HEK293 (cell line): ENCODE results near the gene DNAJB4.
"Not testable (repeated sequence)": the region's sequence is repeated elsewhere in the genome, so short reads cannot be mapped to it uniquely, and the experiment has no call there.

ENCODE experiments used
- ZBTB8A ChIP-seq: fragments of 450-650 bp; formaldehyde crosslinking; IDR thresholded peaks from 2 replicates; pipeline ENCODE4 v1.5.1; 2016; ENCODE audit warnings: missing biosample characterization, missing genetic modification characterization
- ZNF19 ChIP-seq: fragments of 450-650 bp; formaldehyde crosslinking; IDR thresholded peaks from 2 replicates; pipeline ENCODE4; 2016; ENCODE audit warnings: missing biosample characterization, missing genetic modification characterization, low read depth
- ZNF792 ChIP-seq: fragments of 450-650 bp; formaldehyde crosslinking; IDR thresholded peaks from 2 replicates; pipeline ENCODE4 v1.5.1; 2016; ENCODE audit warnings: missing biosample characterization, missing genetic modification characterization
- TF ChIP-seq, protein P1 (sequence below): fragments of 450-650 bp; formaldehyde crosslinking; IDR thresholded peaks from 2 replicates; pipeline ENCODE4 v1.5.1; 2016; ENCODE audit warnings: missing biosample characterization, missing genetic modification characterization
- TF ChIP-seq, protein P2 (sequence below): fragments of 450-650 bp; IDR thresholded peaks from 2 replicates; pipeline ENCODE4 v1.5.1; 2018; ENCODE audit warnings: missing biosample characterization, missing genetic modification characterization
- TF ChIP-seq, protein P3 (sequence below): fragments of 450-650 bp; formaldehyde crosslinking; IDR thresholded peaks from 2 replicates; pipeline ENCODE4 v1.5.1; 2016; ENCODE audit warnings: missing biosample characterization, missing genetic modification characterization
- TF ChIP-seq, protein P4 (sequence below): fragments of 450-650 bp; formaldehyde crosslinking; IDR thresholded peaks from 2 replicates; pipeline ENCODE4 v1.5.1; 2016; ENCODE audit warnings: missing biosample characterization, missing genetic modification characterization

DNA sequence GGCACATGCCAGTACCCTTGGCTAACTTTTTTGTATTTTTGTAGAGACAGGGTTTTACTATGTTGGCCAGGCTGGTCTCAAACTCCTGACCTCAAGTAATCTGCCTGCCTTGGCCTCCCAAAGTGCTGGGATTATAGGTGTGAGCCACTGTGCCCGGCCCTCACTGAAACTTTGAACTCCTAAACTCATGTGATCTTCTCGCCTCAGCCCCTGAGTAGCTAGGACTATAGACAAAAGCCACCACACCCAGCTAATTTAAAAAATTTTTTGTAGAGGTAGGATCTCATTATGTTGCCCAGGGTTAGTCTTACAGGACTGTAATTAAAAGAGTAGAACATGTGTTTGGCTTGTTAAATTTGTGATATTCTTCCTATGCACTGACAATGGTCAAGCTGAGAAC, 60.1 kb downstream of the DNAJB4 start:
- not testable (repeated sequence) for TF ChIP-seq ZBTB8A (tag by site-specific recombination); ZNF792 (tag by site-specific recombination); ZNF19
- TF ChIP-seq, protein P1, sequence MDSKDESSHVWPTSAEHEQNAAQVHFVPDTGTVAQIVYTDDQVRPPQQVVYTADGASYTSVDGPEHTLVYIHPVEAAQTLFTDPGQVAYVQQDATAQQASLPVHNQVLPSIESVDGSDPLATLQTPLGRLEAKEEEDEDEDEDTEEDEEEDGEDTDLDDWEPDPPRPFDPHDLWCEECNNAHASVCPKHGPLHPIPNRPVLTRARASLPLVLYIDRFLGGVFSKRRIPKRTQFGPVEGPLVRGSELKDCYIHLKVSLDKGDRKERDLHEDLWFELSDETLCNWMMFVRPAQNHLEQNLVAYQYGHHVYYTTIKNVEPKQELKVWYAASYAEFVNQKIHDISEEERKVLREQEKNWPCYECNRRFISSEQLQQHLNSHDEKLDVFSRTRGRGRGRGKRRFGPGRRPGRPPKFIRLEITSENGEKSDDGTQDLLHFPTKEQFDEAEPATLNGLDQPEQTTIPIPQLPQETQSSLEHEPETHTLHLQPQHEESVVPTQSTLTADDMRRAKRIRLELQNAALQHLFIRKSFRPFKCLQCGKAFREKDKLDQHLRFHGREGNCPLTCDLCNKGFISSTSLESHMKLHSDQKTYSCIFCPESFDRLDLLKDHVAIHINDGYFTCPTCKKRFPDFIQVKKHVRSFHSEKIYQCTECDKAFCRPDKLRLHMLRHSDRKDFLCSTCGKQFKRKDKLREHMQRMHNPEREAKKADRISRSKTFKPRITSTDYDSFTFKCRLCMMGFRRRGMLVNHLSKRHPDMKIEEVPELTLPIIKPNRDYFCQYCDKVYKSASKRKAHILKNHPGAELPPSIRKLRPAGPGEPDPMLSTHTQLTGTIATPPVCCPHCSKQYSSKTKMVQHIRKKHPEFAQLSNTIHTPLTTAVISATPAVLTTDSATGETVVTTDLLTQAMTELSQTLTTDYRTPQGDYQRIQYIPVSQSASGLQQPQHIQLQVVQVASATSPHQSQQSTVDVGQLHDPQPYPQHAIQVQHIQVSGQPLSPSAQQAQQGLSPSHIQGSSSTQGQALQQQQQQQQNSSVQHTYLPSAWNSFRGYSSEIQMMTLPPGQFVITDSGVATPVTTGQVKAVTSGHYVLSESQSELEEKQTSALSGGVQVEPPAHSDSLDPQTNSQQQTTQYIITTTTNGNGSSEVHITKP (tag by site-specific recombination) = not testable (repeated sequence)
- TF ChIP-seq, protein P2, sequence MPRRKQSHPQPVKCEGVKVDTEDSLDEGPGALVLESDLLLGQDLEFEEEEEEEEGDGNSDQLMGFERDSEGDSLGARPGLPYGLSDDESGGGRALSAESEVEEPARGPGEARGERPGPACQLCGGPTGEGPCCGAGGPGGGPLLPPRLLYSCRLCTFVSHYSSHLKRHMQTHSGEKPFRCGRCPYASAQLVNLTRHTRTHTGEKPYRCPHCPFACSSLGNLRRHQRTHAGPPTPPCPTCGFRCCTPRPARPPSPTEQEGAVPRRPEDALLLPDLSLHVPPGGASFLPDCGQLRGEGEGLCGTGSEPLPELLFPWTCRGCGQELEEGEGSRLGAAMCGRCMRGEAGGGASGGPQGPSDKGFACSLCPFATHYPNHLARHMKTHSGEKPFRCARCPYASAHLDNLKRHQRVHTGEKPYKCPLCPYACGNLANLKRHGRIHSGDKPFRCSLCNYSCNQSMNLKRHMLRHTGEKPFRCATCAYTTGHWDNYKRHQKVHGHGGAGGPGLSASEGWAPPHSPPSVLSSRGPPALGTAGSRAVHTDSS (tag by site-specific recombination) = not testable (repeated sequence)
- TF ChIP-seq, protein P3, sequence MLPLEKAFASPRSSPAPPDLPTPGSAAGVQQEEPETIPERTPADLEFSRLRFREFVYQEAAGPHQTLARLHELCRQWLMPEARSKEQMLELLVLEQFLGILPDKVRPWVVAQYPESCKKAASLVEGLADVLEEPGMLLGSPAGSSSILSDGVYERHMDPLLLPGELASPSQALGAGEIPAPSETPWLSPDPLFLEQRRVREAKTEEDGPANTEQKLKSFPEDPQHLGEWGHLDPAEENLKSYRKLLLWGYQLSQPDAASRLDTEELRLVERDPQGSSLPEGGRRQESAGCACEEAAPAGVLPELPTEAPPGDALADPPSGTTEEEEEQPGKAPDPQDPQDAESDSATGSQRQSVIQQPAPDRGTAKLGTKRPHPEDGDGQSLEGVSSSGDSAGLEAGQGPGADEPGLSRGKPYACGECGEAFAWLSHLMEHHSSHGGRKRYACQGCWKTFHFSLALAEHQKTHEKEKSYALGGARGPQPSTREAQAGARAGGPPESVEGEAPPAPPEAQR = not testable (repeated sequence)
- TF ChIP-seq, protein P4, sequence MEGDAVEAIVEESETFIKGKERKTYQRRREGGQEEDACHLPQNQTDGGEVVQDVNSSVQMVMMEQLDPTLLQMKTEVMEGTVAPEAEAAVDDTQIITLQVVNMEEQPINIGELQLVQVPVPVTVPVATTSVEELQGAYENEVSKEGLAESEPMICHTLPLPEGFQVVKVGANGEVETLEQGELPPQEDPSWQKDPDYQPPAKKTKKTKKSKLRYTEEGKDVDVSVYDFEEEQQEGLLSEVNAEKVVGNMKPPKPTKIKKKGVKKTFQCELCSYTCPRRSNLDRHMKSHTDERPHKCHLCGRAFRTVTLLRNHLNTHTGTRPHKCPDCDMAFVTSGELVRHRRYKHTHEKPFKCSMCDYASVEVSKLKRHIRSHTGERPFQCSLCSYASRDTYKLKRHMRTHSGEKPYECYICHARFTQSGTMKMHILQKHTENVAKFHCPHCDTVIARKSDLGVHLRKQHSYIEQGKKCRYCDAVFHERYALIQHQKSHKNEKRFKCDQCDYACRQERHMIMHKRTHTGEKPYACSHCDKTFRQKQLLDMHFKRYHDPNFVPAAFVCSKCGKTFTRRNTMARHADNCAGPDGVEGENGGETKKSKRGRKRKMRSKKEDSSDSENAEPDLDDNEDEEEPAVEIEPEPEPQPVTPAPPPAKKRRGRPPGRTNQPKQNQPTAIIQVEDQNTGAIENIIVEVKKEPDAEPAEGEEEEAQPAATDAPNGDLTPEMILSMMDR (tag by site-specific recombination) = not testable (repeated sequence)
